HEK293 (cell line): Measurements from ENCODE around the gene FHL3.

ENCODE experiments used
- CTCF ChIA-PET: fragments of 350-600 bp; formaldehyde crosslinking; extraction: SDS; loops from one replicate; lab custom pipeline; 2021; ENCODE audit warnings: antibody characterized with exemption; lab: Yijun Ruan, JAX
- POLR2A ChIA-PET: fragments of 300-600 bp; formaldehyde crosslinking; extraction: SDS; loops from one replicate; lab custom pipeline; 2020; ENCODE audit warnings: antibody characterized with exemption, inconsistent platforms; lab: Yijun Ruan, JAX
- H3K27ac ChIP-seq: fragments of 200-500 bp; sonication (Bioruptor generic); 2 replicates; pipeline ENCODE4 v1.5.1; 2014; ENCODE audit warnings: low read depth, low read length, control low read depth, inconsistent platforms; ENCODE audit errors: extremely low read depth
- H3K36me3 ChIP-seq, 2 experiments: fragments of 200-500 bp in 1 of 2; sonication (Bioruptor generic) in 1 of 2; 1 replicate in 1 of 2; 2 replicates in 1 of 2; pipeline ENCODE4 v1.5.1; 2014 to 2017; ENCODE audit warnings: inconsistent platforms in 2 of 2, low read length in 2 of 2; ENCODE audit not compliant: control insufficient read depth in 2 of 2, insufficient read depth in 1 of 2
- H3K4me1 ChIP-seq: fragments of 200-500 bp; sonication (Bioruptor generic); 2 replicates; pipeline ENCODE4 v1.5.1; 2014; ENCODE audit warnings: mild to moderate bottlenecking, low read length, inconsistent platforms; ENCODE audit not compliant: control insufficient read depth, insufficient read depth
- H3K4me3 ChIP-seq: 2 replicates; pipeline ENCODE4 v1.5.1; 2011; ENCODE audit warnings: low read depth, mild to moderate bottlenecking, control low read depth, low read length, moderate library complexity
- H3K9me3 ChIP-seq: fragments of 200-500 bp; sonication (Bioruptor generic); 2 replicates; pipeline ENCODE4 v1.5.1; 2014; ENCODE audit warnings: low read depth, low read length, inconsistent platforms; ENCODE audit not compliant: control insufficient read depth, insufficient read depth
- BCL11A ChIP-seq: fragments of 450-650 bp; formaldehyde crosslinking; IDR thresholded peaks from 2 replicates; pipeline ENCODE4 v1.5.1; 2016; ENCODE audit warnings: low read depth, missing biosample characterization, missing genetic modification characterization
- GLI2 ChIP-seq: fragments of 450-650 bp; formaldehyde crosslinking; IDR thresholded peaks from 2 replicates; pipeline ENCODE4; 2017; ENCODE audit warnings: missing biosample characterization, missing genetic modification characterization, low read depth, borderline replicate concordance
- GLI4 ChIP-seq: fragments of 450-650 bp; formaldehyde crosslinking; IDR thresholded peaks from 2 replicates; pipeline ENCODE4 v1.5.1; 2016; ENCODE audit warnings: missing biosample characterization, missing genetic modification characterization
- GLIS1 ChIP-seq: fragments of 450-650 bp; formaldehyde crosslinking; IDR thresholded peaks from 2 replicates; pipeline ENCODE4 v1.5.1; 2016; ENCODE audit warnings: missing biosample characterization, missing genetic modification characterization
- HOXA7 ChIP-seq: sonication (generic); formaldehyde crosslinking; IDR thresholded peaks from 2 replicates; pipeline ENCODE4 v1.8.1; 2022; ENCODE audit warnings: missing genetic modification reagents, borderline replicate concordance
- KLF16 ChIP-seq: fragments of 450-650 bp; formaldehyde crosslinking; IDR thresholded peaks from 2 replicates; pipeline ENCODE4 v1.5.1; 2017; ENCODE audit warnings: missing biosample characterization, missing genetic modification characterization
- KLF9 ChIP-seq: fragments of 450-650 bp; formaldehyde crosslinking; IDR thresholded peaks from 2 replicates; pipeline ENCODE4 v1.5.1; 2016; ENCODE audit warnings: missing biosample characterization, missing genetic modification characterization, low read depth
- MYNN ChIP-seq: fragments of 450-650 bp; formaldehyde crosslinking; IDR thresholded peaks from 2 replicates; pipeline ENCODE4 v1.5.1; 2016; ENCODE audit warnings: missing biosample characterization, missing genetic modification characterization, borderline replicate concordance
- MZF1 ChIP-seq: fragments of 450-650 bp; formaldehyde crosslinking; IDR thresholded peaks from 2 replicates; pipeline ENCODE4 v1.5.1; 2017; ENCODE audit warnings: missing biosample characterization, missing genetic modification characterization, borderline replicate concordance
- PRDM10 ChIP-seq: fragments of 450-650 bp; formaldehyde crosslinking; IDR thresholded peaks from 2 replicates; pipeline ENCODE4 v1.5.1; 2016; ENCODE audit warnings: missing biosample characterization, missing genetic modification characterization
- ZBTB20 ChIP-seq: fragments of 450-650 bp; formaldehyde crosslinking; IDR thresholded peaks from 2 replicates; pipeline ENCODE4 v1.5.1; 2016; ENCODE audit warnings: missing biosample characterization, missing genetic modification characterization
- ZBTB8A ChIP-seq: fragments of 450-650 bp; formaldehyde crosslinking; IDR thresholded peaks from 2 replicates; pipeline ENCODE4 v1.5.1; 2016; ENCODE audit warnings: missing biosample characterization, missing genetic modification characterization
- ZEB2 ChIP-seq: fragments of 450-650 bp; formaldehyde crosslinking; IDR thresholded peaks from 2 replicates; pipeline ENCODE4 v1.5.1; 2016; ENCODE audit warnings: missing biosample characterization, missing genetic modification characterization
- ZNF133 ChIP-seq: fragments of 450-650 bp; formaldehyde crosslinking; IDR thresholded peaks from 2 replicates; pipeline ENCODE4 v1.5.1; 2016; ENCODE audit warnings: missing biosample characterization, missing genetic modification characterization
- ZNF16 ChIP-seq: fragments of 450-650 bp; formaldehyde crosslinking; IDR thresholded peaks from 2 replicates; pipeline ENCODE4 v1.5.1; 2016; ENCODE audit warnings: low read depth, missing biosample characterization, missing genetic modification characterization
- ZNF19 ChIP-seq: fragments of 450-650 bp; formaldehyde crosslinking; IDR thresholded peaks from 2 replicates; pipeline ENCODE4; 2016; ENCODE audit warnings: missing biosample characterization, missing genetic modification characterization, low read depth
- ZNF324 ChIP-seq: fragments of 450-650 bp; formaldehyde crosslinking; IDR thresholded peaks from 2 replicates; pipeline ENCODE4 v1.5.1; 2016; ENCODE audit warnings: missing biosample characterization, missing genetic modification characterization
- ZNF391 ChIP-seq: fragments of 450-650 bp; formaldehyde crosslinking; IDR thresholded peaks from 2 replicates; pipeline ENCODE4 v1.5.1; 2016; ENCODE audit warnings: low read depth, missing biosample characterization, missing genetic modification characterization, borderline replicate concordance
- ZNF426 ChIP-seq: fragments of 450-650 bp; formaldehyde crosslinking; IDR thresholded peaks from 2 replicates; pipeline ENCODE4 v1.5.1; 2017; ENCODE audit warnings: missing biosample characterization, missing genetic modification characterization, mild to moderate bottlenecking, inconsistent platforms, moderate library complexity
- ZNF501 ChIP-seq: fragments of 450-650 bp; formaldehyde crosslinking; IDR thresholded peaks from 2 replicates; pipeline ENCODE4 v1.5.1; 2016; ENCODE audit warnings: missing biosample characterization, missing genetic modification characterization
- ZNF544 ChIP-seq: fragments of 450-650 bp; formaldehyde crosslinking; IDR thresholded peaks from 2 replicates; pipeline ENCODE4 v1.5.0; 2017; ENCODE audit warnings: missing biosample characterization, missing genetic modification characterization
- ZNF560 ChIP-seq: fragments of 450-650 bp; formaldehyde crosslinking; IDR thresholded peaks from 2 replicates; pipeline ENCODE4 v1.5.1; 2017; ENCODE audit warnings: missing biosample characterization, missing genetic modification characterization, borderline replicate concordance
- ZNF629 ChIP-seq: fragments of 450-650 bp; formaldehyde crosslinking; IDR thresholded peaks from 2 replicates; pipeline ENCODE4 v1.5.1; 2017; ENCODE audit warnings: missing biosample characterization, missing genetic modification characterization
- ZNF660 ChIP-seq: fragments of 450-650 bp; IDR thresholded peaks from 2 replicates; pipeline ENCODE4 v1.5.1; 2018; ENCODE audit warnings: missing biosample characterization, mild to moderate bottlenecking, missing genetic modification characterization
- ZNF670 ChIP-seq: fragments of 450-650 bp; formaldehyde crosslinking; IDR thresholded peaks from 2 replicates; pipeline ENCODE4 v1.5.1; 2016; ENCODE audit warnings: missing biosample characterization, missing genetic modification characterization, low read depth
- ZNF747 ChIP-seq: fragments of 450-650 bp; formaldehyde crosslinking; IDR thresholded peaks from 2 replicates; pipeline ENCODE4 v1.5.1; 2016; ENCODE audit warnings: missing biosample characterization, missing genetic modification characterization
- ZNF76 ChIP-seq: fragments of 450-650 bp; formaldehyde crosslinking; IDR thresholded peaks from 2 replicates; pipeline ENCODE4; 2016; ENCODE audit warnings: low read depth, missing biosample characterization, missing genetic modification characterization, borderline replicate concordance
- ZNF837 ChIP-seq: fragments of 450-650 bp; formaldehyde crosslinking; IDR thresholded peaks from 2 replicates; pipeline ENCODE4 v1.5.1; 2016; ENCODE audit warnings: missing biosample characterization, missing genetic modification characterization
- ZSCAN16 ChIP-seq: fragments of 450-650 bp; formaldehyde crosslinking; IDR thresholded peaks from 2 replicates; pipeline ENCODE4 v1.5.1; 2016; ENCODE audit warnings: missing biosample characterization, missing genetic modification characterization
- ZSCAN23 ChIP-seq: fragments of 450-650 bp; formaldehyde crosslinking; IDR thresholded peaks from 2 replicates; pipeline ENCODE4 v1.5.1; 2016; ENCODE audit warnings: missing biosample characterization, missing genetic modification characterization
- ZSCAN30 ChIP-seq: fragments of 450-650 bp; IDR thresholded peaks from 2 replicates; pipeline ENCODE4 v1.5.1; 2018; ENCODE audit warnings: missing biosample characterization, mild to moderate bottlenecking, missing genetic modification characterization, moderate library complexity
- TF ChIP-seq, protein P1 (sequence below): fragments of 450-650 bp; formaldehyde crosslinking; IDR thresholded peaks from 2 replicates; pipeline ENCODE4 v1.5.1; 2017; ENCODE audit warnings: missing biosample characterization, missing genetic modification characterization
- TF ChIP-seq, protein P2 (sequence below): fragments of 450-650 bp; formaldehyde crosslinking; IDR thresholded peaks from 2 replicates; pipeline ENCODE4 v1.5.1; 2017; ENCODE audit warnings: missing biosample characterization, missing genetic modification characterization

The FHL3 gene

DNA sequence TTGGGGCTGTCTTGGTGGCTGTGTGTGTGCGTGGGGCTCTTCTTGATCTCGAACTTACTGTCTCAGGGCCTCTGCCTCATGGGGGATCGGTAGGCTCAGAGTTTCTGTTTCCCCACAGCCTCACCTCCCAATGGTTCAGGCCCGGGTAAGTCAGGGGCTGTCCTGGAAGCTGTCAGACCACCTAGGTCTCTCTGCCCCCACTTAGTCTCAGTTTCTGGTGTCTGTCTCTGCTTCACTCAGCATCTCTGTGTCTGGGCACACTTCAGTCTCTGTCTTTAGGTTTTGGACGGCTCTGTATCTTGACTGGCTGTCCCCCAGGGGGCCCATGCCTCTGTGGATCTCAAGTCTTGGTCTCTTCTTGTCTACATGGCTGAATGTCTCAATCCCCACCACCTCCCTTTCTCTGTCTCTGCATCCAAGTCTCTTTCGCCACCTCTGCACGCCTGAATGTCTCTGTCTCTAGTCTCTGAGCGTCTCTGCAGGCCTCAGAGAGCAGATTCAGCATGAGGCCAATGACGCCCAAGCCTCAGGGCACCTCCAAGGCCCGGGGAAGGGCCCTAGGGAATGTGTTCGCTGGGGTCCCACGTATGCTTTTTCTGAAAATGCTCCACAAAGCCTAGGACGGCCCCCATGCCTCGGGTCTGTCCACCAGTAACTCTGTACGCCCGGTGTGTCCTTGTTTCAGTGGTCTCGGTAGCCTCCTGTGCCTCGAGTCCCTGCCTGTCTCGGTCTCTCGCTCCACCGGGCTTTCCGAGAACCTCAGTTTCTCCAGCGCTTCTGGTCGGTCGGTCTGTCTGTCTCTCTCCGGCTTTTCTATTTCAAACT lies 818 bp downstream of the FHL3 start:
- H3K4me3 ChIP-seq: peak overlapping the region; percentile 49
- H3K9me3 ChIP-seq: no peaks in the 10 kb centered on the region
- ChIA-PET CTCF (interaction anchor here (0.8 kb wide), 1 partner anchor 15 kb away, joined by 6 read pairs; the partner anchor contains the start of gene SF3A3), POLR2A (interaction anchor here (0.6 to 6.3 kb wide), 2 partner anchors 8 to 916 kb away, joined by 8 to 44 read pairs; partner anchors contain the start of gene UTP11)
- H3K36me3 ChIP-seq: no peaks in the 10 kb centered on the region
- H3K4me1 ChIP-seq: peaks cover 24% of the 10 kb centered on the region
- H3K27ac ChIP-seq: peak overlapping the region; percentile 32; the same call in 1 of the 2 replicates
- TF ChIP-seq GLI4 (tag by site-specific recombination): no peak
- 0 out of 2 replicates have a peak, but pooled peaks have one; percentile 27 for TF ChIP-seq ZNF501 (tag by site-specific recombination)
- TF ChIP-seq ZSCAN16 (tag by site-specific recombination): no peak
- no peak for TF ChIP-seq ZNF426 (tag by site-specific recombination)
- TF ChIP-seq ZNF670 (tag by site-specific recombination): no peak
- TF ChIP-seq, protein P1, sequence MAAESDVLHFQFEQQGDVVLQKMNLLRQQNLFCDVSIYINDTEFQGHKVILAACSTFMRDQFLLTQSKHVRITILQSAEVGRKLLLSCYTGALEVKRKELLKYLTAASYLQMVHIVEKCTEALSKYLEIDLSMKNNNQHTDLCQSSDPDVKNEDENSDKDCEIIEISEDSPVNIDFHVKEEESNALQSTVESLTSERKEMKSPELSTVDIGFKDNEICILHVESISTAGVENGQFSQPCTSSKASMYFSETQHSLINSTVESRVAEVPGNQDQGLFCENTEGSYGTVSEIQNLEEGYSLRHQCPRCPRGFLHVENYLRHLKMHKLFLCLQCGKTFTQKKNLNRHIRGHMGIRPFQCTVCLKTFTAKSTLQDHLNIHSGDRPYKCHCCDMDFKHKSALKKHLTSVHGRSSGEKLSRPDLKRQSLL (tag by site-specific recombination): no peak
- TF ChIP-seq ZNF324 (tag by site-specific recombination): no peak
- no peak for TF ChIP-seq KLF9 (tag by site-specific recombination)
- TF ChIP-seq ZNF391 (tag by site-specific recombination): no peak
- TF ChIP-seq ZNF629 (tag by site-specific recombination): no peak
- TF ChIP-seq BCL11A (tag by site-specific recombination): no peak
- TF ChIP-seq, protein P2, sequence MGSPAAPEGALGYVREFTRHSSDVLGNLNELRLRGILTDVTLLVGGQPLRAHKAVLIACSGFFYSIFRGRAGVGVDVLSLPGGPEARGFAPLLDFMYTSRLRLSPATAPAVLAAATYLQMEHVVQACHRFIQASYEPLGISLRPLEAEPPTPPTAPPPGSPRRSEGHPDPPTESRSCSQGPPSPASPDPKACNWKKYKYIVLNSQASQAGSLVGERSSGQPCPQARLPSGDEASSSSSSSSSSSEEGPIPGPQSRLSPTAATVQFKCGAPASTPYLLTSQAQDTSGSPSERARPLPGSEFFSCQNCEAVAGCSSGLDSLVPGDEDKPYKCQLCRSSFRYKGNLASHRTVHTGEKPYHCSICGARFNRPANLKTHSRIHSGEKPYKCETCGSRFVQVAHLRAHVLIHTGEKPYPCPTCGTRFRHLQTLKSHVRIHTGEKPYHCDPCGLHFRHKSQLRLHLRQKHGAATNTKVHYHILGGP (tag by site-specific recombination): no peak
- TF ChIP-seq ZNF837: no peak
- no peak for TF ChIP-seq ZNF747
- TF ChIP-seq MZF1 (tag by site-specific recombination): no peak
- no peak; the same call in 1 of the 2 replicates for TF ChIP-seq ZBTB20 (tag by site-specific recombination)
- no peak for TF ChIP-seq ZNF660 (tag by site-specific recombination)
- no peak for TF ChIP-seq ZNF133 (tag by site-specific recombination)
- TF ChIP-seq ZNF76 (tag by site-specific recombination): no peak
- TF ChIP-seq GLIS1: peak; percentile 23; the same call in 1 of the 2 replicates
- TF ChIP-seq PRDM10: peak; percentile 94
- no peak for TF ChIP-seq ZSCAN30 (tag by site-specific recombination)
- TF ChIP-seq GLI2 (tag by site-specific recombination): no peak
- no peak for TF ChIP-seq ZNF19 (tag by site-specific recombination)
- TF ChIP-seq ZNF560 (tag by site-specific recombination): no peak
- TF ChIP-seq MYNN (tag by site-specific recombination): no peak
- TF ChIP-seq ZNF544: no peak
- TF ChIP-seq ZBTB8A (tag by site-specific recombination): peak; percentile 51
- TF ChIP-seq ZNF16 (tag by site-specific recombination): no peak
- no peak for TF ChIP-seq HOXA7 (CRISPR knock-in tag)
- TF ChIP-seq ZEB2 (tag by site-specific recombination): 0 out of 2 replicates have a peak, but pooled peaks have one; percentile 27
- no peak for TF ChIP-seq ZSCAN23 (tag by site-specific recombination)
- TF ChIP-seq KLF16 (tag by site-specific recombination): no peak
